Activated T-cell treated with anti-CD3 and anti-CD28 coated beads, Interleukin-2, amount 50 U/mL, for 48 hours (primary cell): ENCODE measurements around the gene VPS35L.
"Not testable (repeated sequence)": the region's sequence is repeated elsewhere in the genome, so short reads cannot be mapped to it uniquely, and the experiment has no call there.

Experiments
- DNase-seq, 2 experiments: peaks; one replicate each; pipeline ENCODE4 v3.0.0-alpha.2; 2020

The VPS35L gene

DNA sequence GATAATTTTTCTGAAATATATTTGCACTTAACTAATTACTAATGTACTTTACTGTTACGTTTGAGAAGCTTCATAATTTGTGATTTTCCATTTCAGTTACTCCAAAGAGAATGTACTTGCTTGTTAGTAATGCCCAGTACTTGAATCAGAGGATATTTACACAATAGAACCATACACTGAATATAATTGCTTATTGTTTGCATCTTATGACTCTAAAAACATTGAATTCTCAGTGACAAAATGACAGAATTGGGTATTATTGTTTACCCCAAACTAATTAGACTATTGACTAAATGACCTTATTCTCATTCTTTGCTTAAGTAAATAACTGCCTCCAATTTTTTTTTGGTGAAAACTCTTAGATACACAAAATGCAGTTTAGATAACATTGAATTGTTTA lies 22.9 kb upstream of the VPS35L start:
- DNase-seq, result no peak

- DNase-seq, result no peak
These were observed 15.1 kb upstream of the VPS35L start for GRCh38 chr16:19540241-19540970.

- DNase-seq, result no peak
These were observed 13.2 kb upstream of the VPS35L start for GRCh38 chr16:19542138-19542821.

- not testable (repeated sequence) for DNase-seq
These were observed 12.1 kb upstream of the VPS35L start for GRCh38 chr16:19543278-19543996.

- DNase-seq, result no peak
These were observed 7.4 kb upstream of the VPS35L start for GRCh38 chr16:19548144-19548543.

DNA sequence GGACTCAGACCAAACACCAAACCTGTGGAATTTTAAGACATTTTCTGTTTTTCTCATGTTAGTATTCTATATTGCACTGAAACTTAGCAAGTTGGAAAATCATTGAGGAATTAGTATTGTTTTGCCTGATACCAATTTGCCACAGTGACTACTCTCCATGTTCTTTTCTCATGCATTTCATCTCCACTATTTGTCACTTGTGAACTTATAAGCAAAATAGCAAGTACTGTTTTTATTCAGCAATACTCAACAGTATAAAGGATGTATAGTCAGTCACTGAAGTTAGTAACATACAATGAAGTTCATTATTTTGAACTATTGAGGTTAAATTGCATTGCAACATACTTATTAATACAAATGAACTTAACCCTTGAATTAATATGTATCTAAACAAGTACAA lies 5.8 kb upstream of the VPS35L start:
- DNase-seq, result no peak

DNA sequence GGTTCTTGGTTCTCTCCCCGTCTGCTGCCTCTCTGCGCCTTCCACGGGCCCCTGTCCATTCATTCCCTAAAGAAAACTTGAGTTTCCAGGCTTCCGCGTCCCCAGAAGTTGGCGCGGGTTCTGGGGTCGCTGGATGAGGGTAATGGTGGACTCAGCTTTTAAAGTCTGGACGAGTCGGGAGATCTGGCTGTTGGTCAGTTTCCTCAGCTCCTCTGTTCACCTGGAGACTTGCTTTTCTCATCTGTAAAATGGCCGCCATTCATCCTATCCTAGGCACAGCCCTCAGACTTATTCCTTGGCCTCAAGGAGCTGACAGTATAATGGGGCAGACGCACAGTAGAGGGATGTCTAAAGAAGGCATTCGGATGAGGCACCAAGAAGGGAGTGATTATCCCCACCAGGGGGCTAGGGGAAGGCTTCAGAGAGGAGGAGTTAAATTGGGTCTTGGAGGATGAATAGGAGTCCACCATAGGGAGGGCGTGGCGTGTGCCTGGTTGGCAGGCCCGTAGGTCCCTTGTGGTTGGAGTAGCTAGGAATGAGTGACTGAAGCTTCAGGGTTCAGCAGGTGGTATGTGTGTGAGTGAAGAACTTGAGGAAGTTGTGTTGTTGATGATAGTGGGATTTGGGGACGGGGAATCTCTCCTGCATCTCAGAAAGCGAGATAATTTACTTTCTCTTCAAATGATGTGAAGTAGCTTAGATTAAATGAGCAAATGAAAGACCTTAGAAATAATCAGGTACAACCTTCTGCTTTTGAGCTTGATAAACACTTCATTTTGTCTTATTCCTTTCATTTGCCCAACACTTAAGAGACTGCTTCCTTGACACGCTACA lies 652 bp downstream of the VPS35L start:
- DNase-seq, result peak in 1 of 2 experiments; percentile 63

DNA sequence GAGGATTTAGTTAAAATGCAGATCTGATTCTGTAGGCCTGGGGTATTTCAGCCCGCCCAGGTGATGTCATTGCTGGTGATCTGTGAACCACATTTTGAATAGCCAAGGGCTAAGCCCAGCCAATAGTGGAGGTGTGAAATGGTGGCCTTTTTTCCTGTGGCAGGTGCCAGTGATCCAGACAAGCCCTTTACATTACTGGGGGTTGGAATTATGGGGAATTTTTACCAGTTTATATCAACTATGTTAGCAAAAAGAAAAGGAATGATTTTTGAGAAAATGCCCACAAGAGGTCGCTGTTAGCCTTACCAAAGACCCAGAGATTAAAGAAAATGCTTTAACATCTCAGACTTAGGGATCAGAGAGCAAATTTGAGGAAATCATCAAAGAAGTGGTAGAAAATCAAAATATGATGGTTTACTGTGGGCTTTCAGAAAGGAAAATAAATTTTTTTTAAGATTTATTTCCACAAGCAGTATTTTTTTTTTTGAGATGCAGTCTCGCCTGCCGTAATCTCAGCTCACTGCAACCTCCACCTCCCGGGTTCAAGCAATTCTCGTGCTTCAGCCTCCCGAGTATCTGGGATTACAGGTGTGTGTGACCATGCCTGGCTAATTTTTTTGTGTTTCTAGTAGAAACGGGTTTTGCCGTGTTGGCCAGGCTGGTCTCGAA lies 3.9 kb downstream of the VPS35L start:
- peak; percentile 25 to 32 for DNase-seq

- DNase-seq, result no peak
These were observed 4.6 kb downstream of the VPS35L start for GRCh38 chr16:19560078-19560477.

GRCh38 chr16:19563377-19563776 lies 7.9 kb downstream of the VPS35L start:
- DNase-seq, result no peak

DNA sequence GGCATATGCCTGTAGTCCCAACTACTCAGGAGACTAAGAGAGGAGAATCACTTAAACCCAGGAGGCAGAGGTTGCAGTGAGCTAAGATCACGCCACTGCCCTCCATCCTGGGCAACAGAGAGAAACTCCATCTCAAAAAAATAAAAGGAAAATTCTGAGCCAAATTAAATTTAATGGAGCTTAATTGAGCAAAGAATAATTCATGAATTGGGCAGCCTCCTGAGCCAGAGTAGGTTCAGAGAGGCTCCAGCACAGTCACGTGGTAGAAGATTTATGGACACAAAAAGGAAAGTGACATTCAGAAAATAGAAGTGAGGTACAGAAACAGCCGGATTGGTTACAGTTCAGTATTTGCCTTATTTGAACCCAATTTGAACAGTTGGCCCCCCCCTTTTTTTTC lies 10.9 kb downstream of the VPS35L start:
- DNase-seq, result no peak

DNA sequence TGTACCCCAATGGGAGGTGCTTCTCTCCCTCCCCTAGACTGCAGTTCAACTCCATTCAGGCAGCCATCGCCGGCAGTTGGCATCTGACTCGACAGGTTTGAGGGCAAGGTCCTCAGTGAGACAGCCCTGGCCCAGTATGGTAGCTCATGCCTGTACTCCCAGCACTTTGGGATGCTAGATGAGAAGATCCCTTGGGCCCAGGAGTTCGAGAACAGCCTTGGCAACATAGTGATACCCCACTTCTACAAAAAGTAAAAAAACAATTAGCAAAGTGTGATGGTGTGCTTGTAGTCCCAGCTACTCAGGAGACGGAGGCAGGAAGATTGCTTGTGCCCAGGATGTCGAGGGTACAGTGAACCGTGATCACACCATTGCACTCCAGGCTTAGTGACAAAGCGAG lies 12.1 kb downstream of the VPS35L start:
- DNase-seq, result no peak

DNA sequence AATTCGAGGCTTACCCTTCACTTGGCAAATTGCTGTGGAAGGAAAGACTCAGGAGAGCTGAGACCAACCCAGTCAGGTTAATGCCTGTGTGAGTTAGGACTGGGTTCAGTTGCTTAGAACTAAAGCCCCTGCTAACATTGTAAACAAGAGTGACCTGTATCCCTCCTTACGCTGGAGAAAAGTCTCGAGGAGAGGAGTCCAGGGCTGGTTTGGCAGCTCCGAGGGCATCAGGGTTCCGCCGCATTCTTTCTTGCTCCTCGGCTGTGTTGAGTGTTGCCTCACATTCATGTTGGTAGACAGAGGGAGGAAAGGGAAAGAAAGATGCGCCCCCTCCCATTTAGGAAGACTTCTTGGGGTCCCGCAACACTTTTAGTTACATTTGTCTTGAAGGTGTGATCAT lies 18.5 kb downstream of the VPS35L start:
- no peak for DNase-seq

GRCh38 chr16:19574615-19575014 lies 19.1 kb downstream of the VPS35L start:
- no peak for DNase-seq

GRCh38 chr16:19578378-19578971 lies 23.0 kb downstream of the VPS35L start:
- DNase-seq, result no peak

DNA sequence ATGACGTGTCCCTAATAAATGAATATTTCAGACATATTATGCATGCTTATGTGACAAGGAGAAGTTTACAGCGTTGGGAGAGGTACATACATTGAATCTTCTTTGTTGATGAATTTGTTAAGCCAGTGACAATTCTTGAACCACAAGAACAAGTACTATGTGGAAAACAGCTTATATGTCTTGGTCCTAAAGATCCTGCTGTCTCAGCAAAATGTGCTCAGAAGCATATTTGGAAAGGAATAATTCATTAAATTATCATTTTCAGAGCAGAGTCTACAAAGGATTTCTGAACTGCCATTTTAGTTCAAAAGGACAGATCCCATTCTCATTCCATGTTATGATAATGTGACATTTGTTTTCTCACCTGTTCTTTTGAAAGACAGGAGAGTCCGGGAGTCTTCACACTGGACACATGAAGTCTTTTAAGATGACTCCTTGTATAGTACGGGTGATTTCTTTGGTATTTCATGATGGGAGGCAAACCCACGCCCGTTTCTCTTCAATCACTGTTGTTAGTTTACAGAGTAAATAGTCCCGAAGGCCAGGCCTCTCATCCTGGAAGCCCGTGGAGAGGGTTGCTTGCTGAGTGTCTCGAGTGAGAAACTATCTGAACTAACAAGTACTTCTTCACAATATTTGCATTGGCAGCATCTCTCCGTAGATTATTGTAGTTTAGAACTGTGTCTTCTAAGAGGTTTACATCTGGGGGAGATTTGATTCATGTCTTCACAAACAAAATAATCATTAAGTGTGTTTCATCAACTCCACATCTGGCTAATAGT lies 26.7 kb downstream of the VPS35L start:
- no peak for DNase-seq

- peak in 1 of 2 experiments; percentile 30 for DNase-seq
These were observed 28.3 kb downstream of the VPS35L start for GRCh38 chr16:19583665-19584300.

DNA sequence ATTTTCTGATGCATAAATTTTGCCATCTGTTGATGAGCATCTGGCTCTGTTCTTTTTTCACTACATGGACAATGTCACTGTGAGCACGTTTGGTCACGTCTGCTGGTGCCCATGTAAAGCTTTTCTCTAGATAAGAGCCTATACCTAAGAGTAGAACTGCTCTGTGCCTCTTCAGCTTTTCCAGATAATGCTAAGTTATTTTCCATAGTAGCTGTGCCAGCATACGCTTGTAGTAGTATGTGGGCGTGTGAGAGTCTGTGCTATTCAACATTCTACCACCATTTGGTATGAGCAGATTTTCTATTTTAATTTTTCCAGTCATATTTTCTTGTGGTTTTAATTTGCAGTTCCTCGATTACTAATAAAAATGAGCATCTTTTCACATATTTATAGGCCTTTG lies 33.2 kb downstream of the VPS35L start:
- no peak for DNase-seq

- DNase-seq, result no peak
These were observed 33.6 kb downstream of the VPS35L start for GRCh38 chr16:19589106-19589505.

GRCh38 chr16:19589771-19590302 lies 34.3 kb downstream of the VPS35L start:
- no peak for DNase-seq
